H1 (cell line): ENCODE measurements around the gene NCOA1. TPM values are rescaled to one million over a fixed set of nuclear protein-coding genes. Genes with fewer than 3 reads are reported as not detected.

Experiments used
- CTCF ChIA-PET: fragments of 300-600 bp; sonication (Branson Sonifier 250); formaldehyde crosslinking; loops from one replicate; lab custom pipeline; 2021; ENCODE audit not compliant: partially characterized antibody; lab: Charles Lee
- POLR2A ChIA-PET: fragments of 300-600 bp; sonication (Branson Sonifier 250); formaldehyde crosslinking; loops from one replicate; lab custom pipeline; 2021; ENCODE audit warnings: inconsistent platforms; ENCODE audit not compliant: partially characterized antibody; lab: Charles Lee
- DNase-seq, 2 experiments: peaks; one replicate each; pipeline versions ENCODE4 v3.0.0 to v3.0.0-alpha.2; 2010 to 2022; ENCODE audit warnings: low spot score in 2 of 2, low read depth in 1 of 2, mixed read lengths in 1 of 2
- FAIRE-seq: peaks from 2 replicates; lab custom pipeline; 2011; peaks lifted over from hg19 to GRCh38; lab: Jason Lieb, UNC
- H2AFZ ChIP-seq: 2 replicates; pipeline ENCODE4 v1.8.1; 2012; ENCODE audit warnings: low read length, inconsistent platforms
- H2AK5ac ChIP-seq: 2 replicates; pipeline ENCODE4 v1.6.1; 2013; ENCODE audit warnings: low read depth, low read length
- H2BK120ac ChIP-seq: replicated peaks from 2 replicates; pipeline ENCODE3; 2013; ENCODE audit warnings: low read depth, low read length, inconsistent platforms
- H2BK12ac ChIP-seq: 2 replicates; pipeline ENCODE4 v1.6.1; 2013; ENCODE audit warnings: low read depth, low read length
- H2BK15ac ChIP-seq: 2 replicates; pipeline ENCODE4 v1.6.1; 2013; ENCODE audit warnings: low read length
- H2BK20ac ChIP-seq: 2 replicates; pipeline ENCODE4 v1.6.1; 2013; ENCODE audit warnings: low read length
- H2BK5ac ChIP-seq: 2 replicates; pipeline ENCODE4 v1.6.1; 2013; ENCODE audit warnings: low read depth, low read length
- H3K14ac ChIP-seq: 2 replicates; pipeline ENCODE4 v1.6.1; 2013; ENCODE audit warnings: inconsistent platforms; ENCODE audit not compliant: insufficient read length
- H3K18ac ChIP-seq: 2 replicates; pipeline ENCODE4 v1.6.1; 2013; ENCODE audit warnings: low read length; ENCODE audit errors: extremely low read depth
- H3K23ac ChIP-seq: 2 replicates; pipeline ENCODE4 v1.6.1; 2013; ENCODE audit warnings: inconsistent platforms; ENCODE audit not compliant: insufficient read length
- H3K23me2 ChIP-seq: 2 replicates; pipeline ENCODE4 v1.6.1; 2013; ENCODE audit warnings: low read depth, low read length
- H3K27ac ChIP-seq: 2 replicates; pipeline ENCODE4 v1.6.1; 2011; ENCODE audit warnings: low read depth, low read length, inconsistent platforms
- H3K27me3 ChIP-seq, 4 experiments: replicated peaks in 1 of 4; 1 replicate in 1 of 4; 2 replicates in 3 of 4; pipeline versions ENCODE4 v1.6.1 to v1.8.1; 2011 to 2013; ENCODE audit warnings: low read length in 3 of 4, mild to moderate bottlenecking in 3 of 4, inconsistent platforms in 2 of 4, mixed read lengths in 2 of 4, moderate library complexity in 1 of 4; ENCODE audit not compliant: control insufficient read depth in 3 of 4, insufficient read depth in 3 of 4; ENCODE audit errors: extremely low read depth in 1 of 4
- H3K36me3 ChIP-seq, 4 experiments: 2 replicates each; pipeline versions ENCODE4 v1.6.1 to v1.8.1; 2011 to 2013; ENCODE audit warnings: mild to moderate bottlenecking in 4 of 4, low read length in 3 of 4, moderate library complexity in 2 of 4, control low read depth in 1 of 4, inconsistent platforms in 1 of 4; ENCODE audit not compliant: insufficient read depth in 4 of 4, control insufficient read depth in 2 of 4
- H3K4ac ChIP-seq: replicated peaks from 2 replicates; pipeline ENCODE3; 2013; ENCODE audit warnings: low read length, low read depth, mixed read lengths, inconsistent platforms; ENCODE audit not compliant: insufficient read length
- H3K4me1 ChIP-seq, 4 experiments: replicated peaks in 1 of 4; 1 replicate in 1 of 4; 2 replicates in 3 of 4; pipeline versions ENCODE4 v1.6.1 to v1.8.1; 2011 to 2013; ENCODE audit warnings: low read length in 3 of 4, inconsistent platforms in 2 of 4, mixed read lengths in 1 of 4; ENCODE audit not compliant: insufficient read depth in 4 of 4, control insufficient read depth in 3 of 4
- H3K4me2 ChIP-seq, 2 experiments: 2 replicates each; pipeline versions ENCODE4 v1.6.1 to v1.8.1; 2011 to 2013; ENCODE audit warnings: low read depth in 2 of 2, low read length in 2 of 2, control low read depth in 1 of 2, inconsistent platforms in 1 of 2, mild to moderate bottlenecking in 1 of 2; ENCODE audit not compliant: insufficient read depth in 1 of 2
- H3K4me3 ChIP-seq, 4 experiments: fragments of 200-600, 300-600 bp in 1 of 4; sonication (generic), shearing (Covaris generic), sonication (Bioruptor Twin) in 1 of 4; 2 replicates each; pipeline versions ENCODE4 v1.5.1 to v1.8.1; 2011 to 2016; ENCODE audit warnings: low read length in 4 of 4, low read depth in 3 of 4, control low read depth in 2 of 4, inconsistent platforms in 2 of 4, mild to moderate bottlenecking in 2 of 4, mixed read lengths in 1 of 4, moderate library complexity in 1 of 4; ENCODE audit not compliant: insufficient read depth in 2 of 4; ENCODE audit errors: extremely low read depth in 1 of 4
- H3K56ac ChIP-seq: replicated peaks from 2 replicates; pipeline ENCODE3; 2013; ENCODE audit warnings: low read depth, mild to moderate bottlenecking, mixed read lengths, low read length, inconsistent platforms; ENCODE audit not compliant: insufficient read length
- H3K79me1 ChIP-seq: 2 replicates; pipeline ENCODE4 v1.6.1; 2013; ENCODE audit warnings: low read depth, low read length, control low read depth
- H3K79me2 ChIP-seq, 2 experiments: 2 replicates each; pipeline versions ENCODE4 v1.6.1 to v1.8.1; 2012 to 2013; ENCODE audit warnings: low read length in 2 of 2, mild to moderate bottlenecking in 2 of 2, inconsistent platforms in 1 of 2; ENCODE audit not compliant: insufficient read depth in 2 of 2, control insufficient read depth in 1 of 2
- H3K9ac ChIP-seq, 4 experiments: replicated peaks in 1 of 4; 1 replicate in 1 of 4; 2 replicates in 3 of 4; pipeline versions ENCODE4 v1.6.1 to v1.8.1; 2011 to 2013; ENCODE audit warnings: low read depth in 3 of 4, low read length in 3 of 4, control low read depth in 2 of 4, mild to moderate bottlenecking in 2 of 4, moderate library complexity in 2 of 4, inconsistent platforms in 1 of 4; ENCODE audit errors: extremely low read depth in 1 of 4
- H3K9me3 ChIP-seq, 2 experiments: 2 replicates each; pipeline versions ENCODE4 v1.6.1 to v1.8.1; 2012 to 2013; ENCODE audit warnings: mild to moderate bottlenecking in 2 of 2, moderate library complexity in 2 of 2, control low read depth in 1 of 2, inconsistent platforms in 1 of 2, low read depth in 1 of 2, low read length in 1 of 2, mixed read lengths in 1 of 2; ENCODE audit not compliant: insufficient read depth in 2 of 2
- H4K20me1 ChIP-seq, 2 experiments: replicated peaks in 1 of 2; 2 replicates each; pipeline versions ENCODE3 to v1.8.1; 2011 to 2013; ENCODE audit warnings: inconsistent platforms in 2 of 2, low read length in 2 of 2, mild to moderate bottlenecking in 1 of 2; ENCODE audit not compliant: insufficient read depth in 2 of 2, control insufficient read depth in 1 of 2
- H4K5ac ChIP-seq: 2 replicates; pipeline ENCODE4 v1.6.1; 2013; ENCODE audit warnings: low read length, low read depth, mixed read lengths, inconsistent platforms; ENCODE audit not compliant: insufficient read length
- H4K8ac ChIP-seq: 2 replicates; pipeline ENCODE4 v1.8.0; 2013; ENCODE audit warnings: mild to moderate bottlenecking, moderate library complexity, low read length, inconsistent platforms; ENCODE audit not compliant: insufficient read depth; ENCODE audit errors: extremely low read depth
- H4K91ac ChIP-seq: replicated peaks from 2 replicates; pipeline ENCODE3; 2013; ENCODE audit warnings: low read length, mixed read lengths, inconsistent platforms; ENCODE audit not compliant: insufficient read length
- WGBS, 2 experiments: shearing (Covaris generic) in 1 of 2; methylation state at CpG; one replicate each; pipeline versions ENCODE4 v1.1.6 to v1.1.7; 2013 to 2015; ENCODE audit warnings: low lambda C conversion rate in 2 of 2, mixed read lengths in 2 of 2, inconsistent platforms in 1 of 2, low coverage in 1 of 2, missing lambda C conversion rate in 1 of 2; ENCODE audit not compliant: insufficient replicate concordance in 2 of 2, insufficient coverage in 1 of 2, insufficient read length in 1 of 2; ENCODE audit errors: extremely low coverage in 1 of 2, missing lambda C conversion rate in 1 of 2; 5-methylcytosine and 5-hydroxymethylcytosine counted together
- polyA plus RNA-seq, 7 experiments: library from polyadenylated mRNA; depleted of rRNA in 3 of 7; stranded (reverse) in 5 of 7; unstranded in 2 of 7; fragments of >200 nt in 5 of 7; fragments of 200-250 nt in 2 of 7; gene quantifications; 1 replicate in 5 of 7; 2 replicates in 1 of 7; 4 replicates in 1 of 7; pipeline versions ENCODE4 v1.2.1 to v1.2.3, GENCODE V29; 2011 to 2013; ENCODE audit warnings: missing spikeins in 2 of 7, mixed read lengths in 2 of 7
- total RNA-seq: library from RNA; stranded (reverse); fragmentation: NEBNext Ultra II Directional; extraction: Animal tissue kit (Norgen Biotek cat#: 25700); gene quantifications from 2 replicates; pipeline ENCODE4 v1.2.1, GENCODE V29; 2021
- TF ChIP-seq, protein P1 (sequence below): IDR thresholded peaks from 2 replicates; pipeline ENCODE4 v1.6.1; 2012; ENCODE audit warnings: inconsistent platforms

Gene NCOA1
- total and polyA plus RNA-seq, 2 of the 8 experiments (the other 6 are each of a cell fraction or from before 2014, with no cell fraction given), result 12.8 to 17.9 TPM

DNA sequence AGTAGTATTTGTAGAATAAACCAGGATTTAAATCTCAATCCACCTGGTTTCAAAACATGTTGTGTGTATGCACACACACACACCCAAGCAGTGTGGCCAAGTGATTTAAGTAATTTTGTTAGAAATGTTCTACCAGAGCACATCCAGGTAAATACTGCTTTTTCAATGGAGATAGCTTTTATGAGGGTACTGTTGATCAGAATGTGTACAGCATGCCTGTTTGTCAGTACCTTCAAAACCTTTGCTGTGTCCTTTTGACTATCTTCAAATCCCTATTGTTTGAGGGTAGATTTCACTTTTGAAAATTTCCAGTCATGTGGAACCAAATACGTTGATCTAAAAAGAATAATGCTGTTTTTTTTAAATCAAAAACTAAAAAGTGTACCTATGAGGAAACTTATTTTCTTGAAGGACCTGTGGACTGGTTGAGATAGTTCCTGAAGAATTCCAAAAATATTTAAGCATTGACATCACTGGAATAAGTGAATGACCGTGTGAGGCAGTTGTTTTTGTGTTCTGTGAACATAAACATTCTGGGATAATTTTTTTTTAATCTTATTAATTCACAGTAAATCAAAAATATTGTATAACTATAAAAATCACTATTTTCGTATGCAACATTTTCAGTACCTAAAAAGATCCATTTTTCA is 231.2 kb downstream of the NCOA1 start:
- FAIRE-seq (no peak), DNase-seq (no peak)
- Histone ChIP-seq H3K4ac (no peak overlapping the region), H3K14ac (no peak overlapping the region), H3K4me3 (no peak overlapping the region), H2BK20ac (no peak overlapping the region), H4K91ac (no peak overlapping the region), H3K23ac (no peak overlapping the region), H2AFZ (no peak overlapping the region), H2BK15ac (no peak overlapping the region), H3K36me3 (no peaks in the 10 kb centered on the region), H3K18ac (no peak overlapping the region), H3K9ac (no peak overlapping the region), H2BK120ac (no peak overlapping the region), H3K79me1 (no peaks in the 10 kb centered on the region), H3K56ac (no peak overlapping the region), H3K79me2 (no peaks in the 10 kb centered on the region), H3K23me2 (no peaks in the 10 kb centered on the region), H4K5ac (no peak overlapping the region), H3K4me1 (no peaks in the 10 kb centered on the region), H3K4me2 (no peak overlapping the region), H2AK5ac (no peak overlapping the region), H3K27ac (no peak overlapping the region), H3K27me3 (no peaks in the 10 kb centered on the region), H4K20me1 (peaks cover 0 to 1% of the 10 kb centered on the region in 2 experiments), H2BK5ac (no peak overlapping the region), H4K8ac (no peak overlapping the region), H2BK12ac (no peak overlapping the region), H3K9me3 (no peaks in the 10 kb centered on the region)
- WGBS, 2 experiments, result 84% methylated on average over 3 of the region's 3 CpGs; no CpG with 5 or more reads in 1 of the 2 experiments
- POLR2A ChIA-PET, result interaction anchor here (0.7 kb wide), 1 partner anchor 71 kb away, joined by 3 read pairs; the partner anchor contains the start of genes CENPO and PTRHD1
- TF ChIP-seq, protein P1, sequence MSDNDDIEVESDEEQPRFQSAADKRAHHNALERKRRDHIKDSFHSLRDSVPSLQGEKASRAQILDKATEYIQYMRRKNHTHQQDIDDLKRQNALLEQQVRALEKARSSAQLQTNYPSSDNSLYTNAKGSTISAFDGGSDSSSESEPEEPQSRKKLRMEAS, result no peak
- CTCF ChIA-PET, result interaction anchor here (0.9 kb wide), 1 partner anchor 58 kb away, joined by 3 read pairs; no protein-coding TSS in a partner anchor
